ENCODE data around the gene RSPO4. TPM values are rescaled to one million over a fixed set of nuclear protein-coding genes. Genes with fewer than 3 reads are reported as not detected.

Gene RSPO4
- total and polyA plus RNA-seq, 9 of the 15 experiments (the other 6 are each of a cell fraction or from before 2014, with no cell fraction given): 0.04 to 0.34 TPM; not detected in 7

DNA sequence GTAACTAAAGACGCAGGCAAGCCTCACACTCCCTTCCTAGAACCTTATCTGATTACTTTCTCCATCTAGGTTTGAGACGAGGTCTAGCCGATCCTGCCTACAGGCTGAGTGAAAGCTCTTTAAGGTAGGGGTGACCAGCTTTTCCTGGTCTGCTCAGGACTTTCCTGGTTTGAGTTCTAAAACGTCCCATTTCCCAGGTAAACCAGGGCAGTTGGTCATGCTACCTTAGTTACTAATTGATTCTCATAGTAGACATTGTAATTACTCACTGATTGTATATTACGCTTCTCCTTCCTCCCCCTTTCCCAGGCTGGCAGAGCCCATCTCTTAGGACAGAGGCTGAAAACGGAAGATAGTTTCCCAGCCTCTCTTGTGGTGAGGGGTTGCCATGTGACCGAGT lies 27.9 kb upstream of the RSPO4 start (continued):
- TF ChIP-seq, protein P1, sequence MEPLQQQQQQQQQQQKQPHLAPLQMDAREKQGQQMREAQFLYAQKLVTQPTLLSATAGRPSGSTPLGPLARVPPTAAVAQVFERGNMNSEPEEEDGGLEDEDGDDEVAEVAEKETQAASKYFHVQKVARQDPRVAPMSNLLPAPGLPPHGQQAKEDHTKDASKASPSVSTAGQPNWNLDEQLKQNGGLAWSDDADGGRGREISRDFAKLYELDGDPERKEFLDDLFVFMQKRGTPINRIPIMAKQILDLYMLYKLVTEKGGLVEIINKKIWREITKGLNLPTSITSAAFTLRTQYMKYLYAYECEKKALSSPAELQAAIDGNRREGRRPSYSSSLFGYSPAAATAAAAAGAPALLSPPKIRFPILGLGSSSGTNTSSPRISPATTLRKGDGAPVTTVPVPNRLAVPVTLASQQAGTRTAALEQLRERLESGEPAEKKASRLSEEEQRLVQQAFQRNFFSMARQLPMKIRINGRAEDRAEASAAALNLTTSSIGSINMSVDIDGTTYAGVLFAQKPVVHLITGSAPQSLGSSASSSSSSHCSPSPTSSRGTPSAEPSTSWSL (CRISPR knock-in tag; IDR thresholded peaks at IDR 0.05; ENCODE audit: borderline replicate concordance): no peak
- TF ChIP-seq, protein P2, sequence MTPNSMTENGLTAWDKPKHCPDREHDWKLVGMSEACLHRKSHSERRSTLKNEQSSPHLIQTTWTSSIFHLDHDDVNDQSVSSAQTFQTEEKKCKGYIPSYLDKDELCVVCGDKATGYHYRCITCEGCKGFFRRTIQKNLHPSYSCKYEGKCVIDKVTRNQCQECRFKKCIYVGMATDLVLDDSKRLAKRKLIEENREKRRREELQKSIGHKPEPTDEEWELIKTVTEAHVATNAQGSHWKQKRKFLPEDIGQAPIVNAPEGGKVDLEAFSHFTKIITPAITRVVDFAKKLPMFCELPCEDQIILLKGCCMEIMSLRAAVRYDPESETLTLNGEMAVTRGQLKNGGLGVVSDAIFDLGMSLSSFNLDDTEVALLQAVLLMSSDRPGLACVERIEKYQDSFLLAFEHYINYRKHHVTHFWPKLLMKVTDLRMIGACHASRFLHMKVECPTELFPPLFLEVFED (CRISPR knock-in tag; conservative IDR thresholded peaks at IDR 0.05): no peak
- TF ChIP-seq, protein P3, sequence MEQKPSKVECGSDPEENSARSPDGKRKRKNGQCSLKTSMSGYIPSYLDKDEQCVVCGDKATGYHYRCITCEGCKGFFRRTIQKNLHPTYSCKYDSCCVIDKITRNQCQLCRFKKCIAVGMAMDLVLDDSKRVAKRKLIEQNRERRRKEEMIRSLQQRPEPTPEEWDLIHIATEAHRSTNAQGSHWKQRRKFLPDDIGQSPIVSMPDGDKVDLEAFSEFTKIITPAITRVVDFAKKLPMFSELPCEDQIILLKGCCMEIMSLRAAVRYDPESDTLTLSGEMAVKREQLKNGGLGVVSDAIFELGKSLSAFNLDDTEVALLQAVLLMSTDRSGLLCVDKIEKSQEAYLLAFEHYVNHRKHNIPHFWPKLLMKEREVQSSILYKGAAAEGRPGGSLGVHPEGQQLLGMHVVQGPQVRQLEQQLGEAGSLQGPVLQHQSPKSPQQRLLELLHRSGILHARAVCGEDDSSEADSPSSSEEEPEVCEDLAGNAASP (IDR thresholded peaks at IDR 0.05): no peak
- TF ChIP-seq, protein P4, sequence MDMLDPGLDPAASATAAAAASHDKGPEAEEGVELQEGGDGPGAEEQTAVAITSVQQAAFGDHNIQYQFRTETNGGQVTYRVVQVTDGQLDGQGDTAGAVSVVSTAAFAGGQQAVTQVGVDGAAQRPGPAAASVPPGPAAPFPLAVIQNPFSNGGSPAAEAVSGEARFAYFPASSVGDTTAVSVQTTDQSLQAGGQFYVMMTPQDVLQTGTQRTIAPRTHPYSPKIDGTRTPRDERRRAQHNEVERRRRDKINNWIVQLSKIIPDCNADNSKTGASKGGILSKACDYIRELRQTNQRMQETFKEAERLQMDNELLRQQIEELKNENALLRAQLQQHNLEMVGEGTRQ (CRISPR knock-in tag; IDR thresholded peaks at IDR 0.05): peak; percentile 69
- TF ChIP-seq RAD51 (IDR thresholded peaks at IDR 0.05; ENCODE audit: borderline replicate concordance, low read depth) (0 out of 2 replicates have a peak, but pooled peaks have one; percentile 20), FOXK2 (conservative IDR thresholded peaks at IDR 0.05 in 1 of 2, IDR thresholded peaks at IDR 0.05 in 1 of 2; ENCODE audit: low read depth in 2 of 2) (no peak), SRF (CRISPR knock-in tag; IDR thresholded peaks at IDR 0.05) (no peak)
